Brain pericyte (primary cell): Measurements from ENCODE around the gene VMO1.

ENCODE experiments used
- DNase-seq: peaks from one replicate; pipeline ENCODE4 v3.0.0-alpha.2; 2012; ENCODE audit warnings: low read depth, low spot score

Gene VMO1

GRCh38 chr17:4764595-4764994, 21.6 kb downstream of the VMO1 start:
- no peak for DNase-seq

GRCh38 chr17:4759776-4760236, 26.4 kb downstream of the VMO1 start:
- no peak for DNase-seq

DNA sequence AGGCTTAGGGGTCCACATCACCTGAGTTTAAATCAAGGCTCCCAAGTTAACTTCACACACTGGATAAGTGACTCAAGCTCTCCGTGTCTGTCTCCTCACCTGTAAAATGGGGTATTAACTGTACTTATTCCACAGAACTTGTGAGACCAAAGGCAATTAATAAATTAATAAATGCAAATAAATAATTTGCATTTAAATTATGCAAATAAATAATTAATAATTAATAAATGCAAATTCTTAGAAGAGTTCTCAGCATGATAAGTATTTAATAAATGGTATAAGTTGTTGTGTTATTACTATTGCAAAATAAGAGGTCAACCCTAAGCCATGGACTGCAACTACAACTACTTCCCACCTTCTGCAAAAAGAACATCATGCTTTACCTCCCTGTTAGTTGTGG, 32.8 kb downstream of the VMO1 start:
- DNase-seq = no peak

DNA sequence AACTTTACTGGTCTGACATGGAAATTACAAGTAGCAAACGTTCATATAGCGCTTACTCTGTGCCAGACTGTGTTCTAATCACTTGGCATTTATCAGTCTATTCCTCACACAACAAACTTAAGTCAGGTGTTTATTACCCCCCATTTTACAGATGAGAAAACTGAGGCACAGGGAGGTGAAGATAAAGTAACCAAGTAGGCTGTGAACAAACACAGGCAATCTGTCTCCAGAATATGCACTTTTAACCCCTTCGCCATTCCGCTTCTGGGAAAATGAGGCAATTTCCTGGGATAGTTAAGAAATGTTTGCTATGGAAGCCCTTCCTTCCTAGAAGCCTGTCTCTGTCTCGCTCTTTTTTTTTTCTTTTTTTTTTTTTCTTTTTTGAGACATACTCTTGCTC, 34.2 kb downstream of the VMO1 start:
- no peak for DNase-seq

DNA sequence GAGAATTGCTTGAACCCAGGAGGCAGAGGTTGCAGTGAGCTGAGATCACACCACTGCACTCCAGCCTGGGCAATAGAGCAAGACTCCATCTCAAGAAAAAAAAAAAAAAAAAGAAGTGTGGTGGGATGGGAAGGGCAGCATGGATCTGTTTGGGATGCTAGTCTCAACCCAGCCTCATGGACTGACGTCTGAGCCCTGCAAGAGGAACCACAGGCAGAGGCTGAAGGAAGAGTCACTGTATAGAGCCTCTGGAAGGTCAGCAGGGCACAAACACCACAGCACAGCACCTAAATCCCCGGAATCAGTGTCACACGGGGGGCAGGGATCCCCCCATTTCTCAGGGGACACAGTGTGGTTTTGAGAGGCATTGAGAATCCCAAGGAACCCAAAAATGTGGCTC, 35.6 kb downstream of the VMO1 start:
- no peak for DNase-seq

- no peak for DNase-seq
Measured at GRCh38 chr17:4748686-4749085, 37.5 kb downstream of the VMO1 start.

DNA sequence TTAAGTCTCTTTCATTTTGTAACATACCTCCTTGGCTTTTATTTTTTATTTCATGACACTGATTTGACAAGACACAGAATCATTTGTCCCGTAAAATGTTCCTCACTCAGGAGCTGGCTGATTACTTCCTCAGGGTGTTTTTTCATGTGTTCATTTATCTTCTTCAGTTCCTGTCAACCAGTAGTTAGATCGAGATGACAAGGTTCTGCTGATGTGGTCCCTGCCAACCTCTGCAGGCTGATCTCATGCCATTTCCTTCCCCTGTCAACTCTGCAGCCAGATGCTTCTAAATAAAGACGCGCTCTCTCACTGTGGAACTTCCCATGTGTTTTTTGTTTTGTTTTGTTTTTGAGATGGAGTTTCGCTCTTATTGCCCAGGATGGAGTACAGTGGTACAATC, 38.3 kb downstream of the VMO1 start:
- no peak for DNase-seq

GRCh38 chr17:4744999-4745969, 40.9 kb downstream of the VMO1 start:
- no peak for DNase-seq

DNA sequence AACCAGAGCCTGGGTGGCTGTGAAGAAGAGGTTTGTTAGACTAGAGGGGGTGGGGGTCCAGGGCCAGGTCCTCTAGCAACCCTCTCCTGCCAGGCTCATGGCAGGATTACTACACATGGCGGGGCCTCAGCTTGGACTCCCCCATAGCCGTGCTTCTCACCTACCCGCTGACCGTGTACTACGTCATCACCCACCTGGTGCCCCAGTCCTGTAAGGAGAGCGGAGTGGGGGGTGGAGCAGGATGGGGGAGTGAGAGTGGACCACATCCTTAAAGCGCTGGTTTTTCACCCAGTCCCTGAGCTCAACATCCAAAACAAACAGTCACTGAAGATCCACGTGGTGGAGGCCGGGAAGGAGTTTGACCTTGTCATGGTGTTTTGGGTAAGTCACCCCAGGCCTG, 42.3 kb downstream of the VMO1 start:
- no peak for DNase-seq

DNA sequence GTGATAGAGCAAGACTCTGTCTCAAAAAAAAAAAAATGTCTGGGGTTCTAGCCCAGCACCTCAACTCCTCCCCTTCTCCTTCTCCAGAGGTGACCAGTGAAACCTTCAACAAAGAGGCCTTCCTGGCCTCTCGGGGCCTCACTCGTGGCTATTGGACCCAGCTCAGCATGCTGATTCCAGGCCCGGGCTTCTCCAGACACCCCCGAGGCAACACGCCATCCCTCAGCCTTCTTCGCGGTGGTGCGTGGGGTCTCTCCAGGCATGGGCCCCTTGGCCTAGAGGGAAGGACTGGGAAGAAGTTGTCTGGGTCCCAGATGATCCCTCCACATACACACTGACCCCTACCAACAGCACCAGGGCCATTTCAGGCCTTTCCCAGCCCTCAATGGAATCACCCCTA, 42.9 kb downstream of the VMO1 start:
- no peak for DNase-seq

DNA sequence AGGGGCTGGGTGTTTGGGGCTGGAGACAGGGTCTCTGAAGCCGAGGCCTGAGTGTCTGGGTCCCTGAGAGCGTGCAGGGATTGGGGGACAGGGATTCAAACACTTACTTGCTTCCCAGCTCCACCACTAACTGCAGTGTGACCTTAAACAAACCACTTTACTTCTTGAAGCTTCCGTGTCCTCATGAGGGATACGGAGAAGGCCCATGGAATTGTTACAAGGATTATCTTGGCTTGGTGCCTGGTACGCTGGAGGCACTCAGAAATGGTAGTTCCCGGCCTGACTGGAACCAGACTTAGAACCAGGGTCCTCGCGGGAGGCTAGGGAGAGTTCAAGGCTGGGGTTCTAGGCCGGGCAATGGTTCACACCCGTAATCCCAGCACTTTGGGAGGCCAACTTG, 43.5 kb downstream of the VMO1 start:
- DNase-seq = no peak

GRCh38 chr17:4742133-4742532, 44.0 kb downstream of the VMO1 start:
- DNase-seq = no peak

- no peak for DNase-seq
Measured at GRCh38 chr17:4741544-4741943, 44.6 kb downstream of the VMO1 start.

DNA sequence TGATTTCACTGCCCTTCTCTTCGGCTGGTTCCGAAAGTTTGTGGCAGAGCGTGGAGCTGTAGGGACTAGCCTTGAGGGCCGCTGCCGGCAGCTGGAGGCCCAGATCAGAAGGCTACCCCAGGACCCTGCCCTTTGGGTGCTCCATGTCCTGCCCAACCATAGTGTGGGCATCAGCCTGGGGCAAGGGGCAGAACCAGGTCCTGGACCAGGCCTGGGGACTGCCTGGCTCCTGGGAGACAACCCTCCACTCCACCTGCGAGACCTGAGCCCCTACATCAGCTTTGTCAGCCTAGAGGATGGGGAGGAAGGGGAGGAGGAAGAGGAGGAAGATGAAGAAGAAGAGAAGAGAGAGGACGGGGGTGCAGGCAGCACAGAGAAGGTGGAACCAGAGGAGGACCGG, 45.6 kb downstream of the VMO1 start:
- DNase-seq = no peak

- no peak for DNase-seq
Measured at GRCh38 chr17:4740025-4740351, 46.2 kb downstream of the VMO1 start.

DNA sequence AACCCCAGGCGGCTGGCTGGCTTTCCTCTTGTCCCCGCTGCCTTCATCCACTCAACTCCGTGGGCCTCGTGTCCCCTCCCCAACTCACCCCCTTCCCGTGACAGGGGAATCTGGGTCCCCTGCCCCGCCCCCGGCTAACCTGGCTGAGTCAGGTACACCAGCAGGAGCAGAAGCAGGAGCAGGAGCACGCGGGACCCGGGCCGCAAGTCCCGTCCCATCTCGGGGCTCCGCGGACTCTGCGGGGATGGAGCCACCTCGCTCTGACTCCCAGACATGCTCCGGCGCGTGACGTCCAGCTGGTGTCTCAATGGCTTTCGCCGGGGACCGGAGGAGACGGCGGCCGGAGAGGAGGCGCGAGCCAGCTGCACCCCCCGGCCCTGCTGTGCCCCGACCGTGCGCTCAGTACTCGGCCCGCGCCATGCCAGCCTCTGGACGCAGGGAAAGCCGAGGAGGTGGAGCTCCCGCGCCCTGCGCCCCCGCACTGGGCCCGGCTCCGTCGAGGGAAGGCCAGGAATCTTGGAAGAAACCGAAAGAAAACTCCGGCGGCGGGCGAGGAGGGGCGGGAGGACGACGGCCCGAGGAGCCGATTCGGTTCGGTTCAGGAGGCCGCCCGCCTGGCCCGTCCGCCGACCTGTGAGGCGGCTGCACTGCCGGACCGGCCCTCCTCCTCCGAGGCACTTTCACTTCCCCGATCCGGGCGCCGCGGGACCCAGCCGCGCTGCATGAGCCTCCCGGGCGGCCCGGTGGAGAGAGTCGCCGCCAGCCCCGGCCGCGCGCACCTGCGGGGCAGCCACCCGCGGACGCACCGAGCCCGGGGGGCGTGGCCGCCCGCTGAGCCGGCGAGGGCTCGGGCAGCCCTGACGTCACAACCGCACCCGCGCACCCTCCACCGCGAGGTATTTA, 46.8 kb downstream of the VMO1 start, which contains the start of the genes CXCL16 and ZMYND15:
TSS of gene CXCL16 (minus strand) at position 807 of the 903 bp plus-strand sequence. CDS start at position 218, 589 bp downstream.
TSS of gene ZMYND15 (plus strand) at position 712 of the 903 bp plus-strand sequence. CDS start 716 bp downstream, outside the sequence.
- no peak for DNase-seq

GRCh38 chr17:4738136-4739121, 47.7 kb downstream of the VMO1 start:
- DNase-seq = no peak

DNA sequence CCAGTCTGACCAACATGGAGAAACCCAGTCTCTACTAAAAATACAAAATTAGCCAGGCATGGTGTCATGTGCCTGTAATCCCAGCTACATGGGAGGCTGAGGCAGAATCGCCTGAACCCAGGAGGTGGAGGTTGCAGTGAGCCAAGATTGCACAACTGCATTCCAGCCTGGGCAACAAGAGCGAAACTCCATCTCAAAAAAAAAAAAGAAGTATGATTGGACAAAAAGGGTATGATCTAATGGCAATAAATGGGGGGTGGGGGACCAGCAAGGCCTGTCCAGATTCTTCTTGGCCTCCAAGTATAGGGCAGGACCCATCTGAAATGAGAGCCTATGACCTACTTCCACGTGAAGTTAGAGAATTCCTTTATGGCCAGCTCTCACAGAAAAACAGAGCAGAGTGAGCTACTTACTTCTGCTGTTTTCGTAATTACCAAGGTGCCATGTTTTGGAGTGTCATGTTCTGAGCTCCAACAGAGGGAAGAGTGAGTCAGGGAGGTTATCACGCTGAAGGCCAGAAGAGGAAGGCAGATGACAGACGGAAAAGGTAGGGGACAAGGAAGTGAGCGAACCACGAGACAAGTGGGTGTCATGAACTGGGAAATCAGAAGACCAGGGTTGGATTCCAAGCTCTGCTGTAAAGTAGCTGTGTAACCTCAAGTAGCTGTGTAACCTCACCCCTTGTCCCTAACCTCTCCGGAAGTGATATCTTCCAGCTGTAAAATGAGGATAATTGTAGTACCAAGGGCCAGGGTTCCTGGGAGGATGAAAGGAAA, 50.1 kb downstream of the VMO1 start:
- DNase-seq = no peak
